CD4-positive, alpha-beta memory T cell (primary cell): ENCODE data around the gene NOPCHAP1. TPM values are rescaled to one million over a fixed set of nuclear protein-coding genes. Genes with fewer than 3 reads are reported as not detected.

Experiments
- CTCF ChIA-PET: fragments of 350-600 bp; sonication (Branson Sonifier 250); formaldehyde crosslinking; loops from one replicate; lab custom pipeline; 2021; ENCODE audit warnings: inconsistent platforms; ENCODE audit not compliant: partially characterized antibody; lab: Charles Lee
- POLR2A ChIA-PET: fragments of 350-600 bp; sonication (Branson Sonifier 250); formaldehyde crosslinking; loops from one replicate; lab custom pipeline; 2021; ENCODE audit not compliant: partially characterized antibody; lab: Charles Lee
- DNase-seq, 5 donors: peaks; one replicate each; pipeline versions ENCODE4 v3.0.0 to v3.0.0-alpha.2; 2020 to 2022; ENCODE audit warnings: mixed read lengths in 1 of 5
- H3K27ac ChIP-seq: one replicate; pipeline ENCODE4 v1.7.0; 2013; ENCODE audit warnings: low read depth, low read length
- H3K27me3 ChIP-seq: 2 replicates; pipeline ENCODE4 v1.7.0; 2013; ENCODE audit warnings: mild to moderate bottlenecking, low read length, moderate library complexity; ENCODE audit not compliant: insufficient read depth
- H3K36me3 ChIP-seq: 2 replicates; pipeline ENCODE4 v1.7.0; 2013; ENCODE audit warnings: mild to moderate bottlenecking, low read length, moderate library complexity; ENCODE audit not compliant: insufficient read depth
- H3K4me1 ChIP-seq: 2 replicates; pipeline ENCODE4 v1.7.0; 2013; ENCODE audit warnings: mild to moderate bottlenecking, low read length, moderate library complexity; ENCODE audit not compliant: insufficient read depth
- H3K4me3 ChIP-seq, 2 donors: one replicate each; pipeline ENCODE4 v1.7.0; 2013; ENCODE audit warnings: low read length in 2 of 2, mild to moderate bottlenecking in 1 of 2
- H3K9me3 ChIP-seq, 2 donors: one replicate each; pipeline ENCODE4 v1.7.0; 2013; ENCODE audit warnings: low read length in 2 of 2, control low read depth in 1 of 2; ENCODE audit not compliant: control insufficient read depth in 1 of 2
- H3K27ac Mint-ChIP-seq, 7 donors: one replicate each; pipeline ENCODE4 v1.8.0; 2020 to 2021; ENCODE audit warnings: mixed read lengths in 7 of 7, mild to moderate bottlenecking in 6 of 7, inconsistent platforms in 3 of 7, moderate library complexity in 3 of 7
- H3K27me3 Mint-ChIP-seq, 2 donors: one replicate each; pipeline ENCODE4 v1.8.0; 2020 to 2021; ENCODE audit warnings: mixed read lengths in 2 of 2
- H3K36me3 Mint-ChIP-seq, 2 donors: one replicate each; pipeline ENCODE4 v1.8.0; 2020 to 2021; ENCODE audit warnings: mixed read lengths in 2 of 2, inconsistent platforms in 1 of 2, mild to moderate bottlenecking in 1 of 2
- H3K4me1 Mint-ChIP-seq, 4 donors: one replicate each; pipeline ENCODE4 v1.8.0; 2020 to 2021; ENCODE audit warnings: mixed read lengths in 4 of 4, mild to moderate bottlenecking in 1 of 4
- H3K4me3 Mint-ChIP-seq, 8 donors: one replicate each; pipeline ENCODE4 v1.8.0; 2020 to 2021; ENCODE audit warnings: mixed read lengths in 8 of 8, mild to moderate bottlenecking in 7 of 8, moderate library complexity in 6 of 8, inconsistent platforms in 3 of 8
- H3K9me3 Mint-ChIP-seq, 8 donors: one replicate each; pipeline ENCODE4 v1.8.0; 2020 to 2021; ENCODE audit warnings: mixed read lengths in 8 of 8, mild to moderate bottlenecking in 5 of 8, inconsistent platforms in 3 of 8, moderate library complexity in 1 of 8
- intact Hi-C: fragments of 100-400 bp; cut with micrococcal nuclease; formaldehyde crosslinking; loops from one replicate; pipeline ENCODE4 v1.15.1; 2023
- polyA plus RNA-seq, 2 donors: library from polyadenylated mRNA; unstranded; fragments of 300-500 nt; fragmentation: Illumina TruSeq; gene quantifications; one replicate each; pipeline ENCODE4 v1.2.3, GENCODE V29; 2021
- total RNA-seq, 2 experiments: library from RNA; stranded (reverse); gene quantifications; one replicate each; pipeline ENCODE4 v1.2.3, GENCODE V29; 2021

The NOPCHAP1 gene
- total and polyA plus RNA-seq, 4 experiments from 2014 or later = 12.1 to 16.2 (median 14.6) TPM

- Histone ChIP-seq H3K9me3 (no peaks in the 10 kb centered on the region), H3K27me3 (no peaks in the 10 kb centered on the region), H3K27ac (no peak overlapping the region), H3K4me3 (no peak overlapping the region), H3K36me3 (no peaks in the 10 kb centered on the region), H3K4me1 (no peaks in the 10 kb centered on the region)
- H3K4me3 Mint-ChIP-seq = no peak overlapping the region
- DNase-seq = no peak
- no peaks in the 10 kb centered on the region for H3K27me3 Mint-ChIP-seq
- H3K36me3 Mint-ChIP-seq = peaks cover 8 to 15% of the 10 kb centered on the region in 2 donors
- no peaks in the 10 kb centered on the region for H3K9me3 Mint-ChIP-seq
- intact Hi-C loops = no loop called here
- ChIA-PET POLR2A (no interaction called here), CTCF (no interaction called here)
- no peak overlapping the region for H3K27ac Mint-ChIP-seq
- no peaks in the 10 kb centered on the region for H3K4me1 Mint-ChIP-seq
Measured at GRCh38 chr12:105018012-105018411, 31.9 kb downstream of the NOPCHAP1 start.

DNA sequence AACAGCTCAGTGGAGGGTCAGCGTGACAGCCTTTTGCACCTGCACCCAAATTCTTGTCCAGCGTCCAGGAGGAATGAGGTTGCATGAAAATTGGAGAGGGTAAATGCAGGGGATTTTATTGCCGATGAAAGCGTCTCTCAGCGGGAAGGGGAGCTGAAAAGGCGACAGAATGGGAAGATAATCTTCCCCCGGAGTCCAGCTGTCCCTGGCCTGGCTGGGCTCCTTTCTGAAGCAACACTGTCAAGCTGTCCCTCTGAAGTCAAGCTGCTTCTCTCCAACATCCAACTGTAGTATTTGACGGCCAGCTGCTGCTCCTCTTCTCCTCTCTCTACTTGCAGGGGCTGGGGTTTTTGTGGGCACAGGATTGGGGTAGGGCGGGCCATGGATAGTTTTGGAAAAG, 32.7 kb downstream of the NOPCHAP1 start:
- H3K4me3 Mint-ChIP-seq = no peak overlapping the region
- ChIA-PET CTCF (no interaction called here), POLR2A (no interaction called here)
- no peak overlapping the region for H3K27ac ChIP-seq
- no peaks in the 10 kb centered on the region for H3K4me1 ChIP-seq
- no peaks in the 10 kb centered on the region for H3K36me3 ChIP-seq
- H3K4me3 ChIP-seq = no peak overlapping the region
- no peak overlapping the region for H3K27ac Mint-ChIP-seq
- H3K27me3 Mint-ChIP-seq = no peaks in the 10 kb centered on the region
- H3K9me3 ChIP-seq = no peaks in the 10 kb centered on the region
- intact Hi-C loops = no loop called here
- no peaks in the 10 kb centered on the region for H3K27me3 ChIP-seq
- H3K36me3 Mint-ChIP-seq = peaks cover 6 to 15% of the 10 kb centered on the region in 2 donors
- H3K4me1 Mint-ChIP-seq = no peaks in the 10 kb centered on the region
- no peak for DNase-seq
- no peaks in the 10 kb centered on the region for H3K9me3 Mint-ChIP-seq

DNA sequence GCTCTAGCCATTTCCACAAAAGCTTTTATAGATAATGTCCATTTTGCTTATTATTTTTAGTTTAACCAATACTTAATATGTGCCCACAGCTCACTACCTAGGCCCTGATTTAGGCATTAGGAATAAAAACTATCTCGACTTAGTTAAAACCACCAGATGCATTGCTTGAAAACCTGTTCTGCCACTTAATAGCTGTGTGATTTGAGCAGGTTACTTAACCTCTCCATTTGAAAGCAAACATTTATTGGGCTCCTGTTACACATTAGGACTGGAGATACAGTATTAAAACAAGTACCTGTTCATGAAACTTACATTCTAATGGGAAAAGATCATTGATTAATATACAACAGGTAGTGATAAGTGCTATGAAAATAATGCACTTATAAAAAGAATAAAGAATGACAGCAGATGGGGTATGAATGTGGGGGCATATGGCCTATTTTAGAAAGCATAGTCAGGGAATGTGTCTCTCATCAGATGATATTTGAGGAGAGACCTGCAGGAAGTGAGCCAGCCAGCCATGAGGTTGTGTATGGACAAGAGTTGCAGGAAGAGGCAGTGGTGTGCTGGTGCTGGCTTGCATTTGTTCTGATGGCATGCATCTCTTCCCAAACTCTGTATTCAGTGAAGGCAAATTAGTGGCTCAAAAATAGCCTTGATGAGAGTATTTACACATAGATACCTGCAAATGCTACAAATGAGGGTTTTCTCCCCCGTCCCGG, 34.3 kb downstream of the NOPCHAP1 start:
- Histone ChIP-seq H3K36me3 (no peaks in the 10 kb centered on the region), H3K27me3 (no peaks in the 10 kb centered on the region), H3K9me3 (no peaks in the 10 kb centered on the region), H3K4me1 (no peaks in the 10 kb centered on the region), H3K27ac (no peak overlapping the region), H3K4me3 (no peak overlapping the region)
- intact Hi-C loops = no loop called here
- no peak for DNase-seq
- Mint-ChIP-seq H3K27me3 (no peaks in the 10 kb centered on the region), H3K4me3 (no peak overlapping the region), H3K4me1 (no peaks in the 10 kb centered on the region), H3K36me3 (peaks cover 2 to 10% of the 10 kb centered on the region in 2 donors), H3K27ac (peak overlapping the region in 1 of 7 donors; percentile 2), H3K9me3 (no peaks in the 10 kb centered on the region)
- ChIA-PET POLR2A (no interaction called here), CTCF (no interaction called here)

DNA sequence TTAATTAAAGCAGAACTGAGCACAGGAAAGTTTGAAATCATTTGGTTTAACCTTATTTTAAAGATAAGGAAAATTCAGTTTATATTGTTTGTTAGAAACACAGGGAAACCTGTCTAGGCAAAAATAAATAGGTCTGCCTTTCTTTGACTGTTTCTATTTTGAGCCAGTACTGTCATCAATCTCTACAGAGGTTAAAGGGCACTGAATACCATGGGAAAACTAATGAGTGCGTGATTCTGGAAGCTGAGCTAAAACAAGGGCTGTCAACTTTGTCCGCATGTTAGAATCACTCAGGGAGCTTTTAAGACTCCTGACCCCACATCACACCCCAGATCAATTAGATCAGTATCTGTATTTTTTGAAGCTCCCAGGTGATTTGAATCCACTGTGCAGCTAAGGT, 38.8 kb downstream of the NOPCHAP1 start:
- Mint-ChIP-seq H3K27ac (no peak overlapping the region), H3K4me3 (no peak overlapping the region), H3K9me3 (no peaks in the 10 kb centered on the region), H3K4me1 (no peaks in the 10 kb centered on the region), H3K27me3 (no peaks in the 10 kb centered on the region), H3K36me3 (peaks cover 0 to 3% of the 10 kb centered on the region in 2 donors)
- Histone ChIP-seq H3K4me3 (no peak overlapping the region), H3K9me3 (no peaks in the 10 kb centered on the region), H3K4me1 (no peaks in the 10 kb centered on the region), H3K27me3 (no peaks in the 10 kb centered on the region), H3K27ac (no peak overlapping the region), H3K36me3 (no peaks in the 10 kb centered on the region)
- no peak for DNase-seq
- intact Hi-C loops = no loop called here
- CTCF ChIA-PET = no interaction called here
- POLR2A ChIA-PET = no interaction called here

GRCh38 chr12:105025890-105026289, 39.8 kb downstream of the NOPCHAP1 start:
- CTCF ChIA-PET = no interaction called here

DNA sequence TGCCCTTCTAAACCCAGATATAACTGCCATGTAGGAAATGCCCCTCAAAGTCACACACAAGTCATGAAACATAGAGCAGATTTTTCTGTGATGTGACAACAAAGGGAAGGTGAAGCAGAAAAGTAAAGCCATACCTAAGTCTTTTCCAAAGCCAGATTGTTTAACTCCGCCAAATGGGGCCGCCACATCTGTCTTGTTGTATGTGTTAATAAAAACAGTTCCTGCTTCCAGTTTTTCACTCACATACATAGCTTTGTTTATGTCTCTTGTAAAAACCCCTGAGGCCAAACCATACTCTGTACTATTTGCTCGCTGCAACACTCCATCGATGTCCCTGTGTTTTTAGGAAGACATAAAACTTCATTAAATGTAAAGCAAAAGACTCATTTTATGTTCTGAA, 40.3 kb downstream of the NOPCHAP1 start:
- H3K27ac Mint-ChIP-seq = no peak overlapping the region
- no peaks in the 10 kb centered on the region for H3K27me3 Mint-ChIP-seq
- Histone ChIP-seq H3K27me3 (no peaks in the 10 kb centered on the region), H3K27ac (no peak overlapping the region), H3K9me3 (no peaks in the 10 kb centered on the region), H3K4me1 (peaks cover 6% of the 10 kb centered on the region), H3K36me3 (no peaks in the 10 kb centered on the region), H3K4me3 (no peak overlapping the region)
- peaks cover 6 to 7% (median 7%) of the 10 kb centered on the region in 4 donors for H3K4me1 Mint-ChIP-seq
- CTCF ChIA-PET = no interaction called here
- H3K4me3 Mint-ChIP-seq = no peak overlapping the region
- H3K36me3 Mint-ChIP-seq = no peaks in the 10 kb centered on the region
- POLR2A ChIA-PET = interaction anchor here (0.9 kb wide), 1 partner anchor 11 kb away, joined by 3 read pairs; no protein-coding TSS in a partner anchor
- H3K9me3 Mint-ChIP-seq = no peaks in the 10 kb centered on the region
- no peak for DNase-seq
- intact Hi-C loops = no loop called here

More at GRCh38 chr12:105025890-105026289, 39.8 kb downstream of the NOPCHAP1 start:
- Mint-ChIP-seq H3K4me3 (no peak overlapping the region), H3K27me3 (no peaks in the 10 kb centered on the region), H3K4me1 (peaks cover 1 to 2% (median 1%) of the 10 kb centered on the region in 4 donors), H3K9me3 (no peaks in the 10 kb centered on the region), H3K27ac (no peak overlapping the region), H3K36me3 (peaks cover 0 to 2% of the 10 kb centered on the region in 2 donors)
- no peak overlapping the region for H3K4me3 ChIP-seq
- POLR2A ChIA-PET = interaction anchor here (0.9 kb wide), 1 partner anchor 11 kb away, joined by 3 read pairs; no protein-coding TSS in a partner anchor
- no peaks in the 10 kb centered on the region for H3K9me3 ChIP-seq
- peaks cover under 1% of the 10 kb centered on the region for H3K4me1 ChIP-seq
- DNase-seq = no peak
- no peaks in the 10 kb centered on the region for H3K36me3 ChIP-seq
- intact Hi-C loops = no loop called here
- H3K27ac ChIP-seq = no peak overlapping the region
- no peaks in the 10 kb centered on the region for H3K27me3 ChIP-seq

DNA sequence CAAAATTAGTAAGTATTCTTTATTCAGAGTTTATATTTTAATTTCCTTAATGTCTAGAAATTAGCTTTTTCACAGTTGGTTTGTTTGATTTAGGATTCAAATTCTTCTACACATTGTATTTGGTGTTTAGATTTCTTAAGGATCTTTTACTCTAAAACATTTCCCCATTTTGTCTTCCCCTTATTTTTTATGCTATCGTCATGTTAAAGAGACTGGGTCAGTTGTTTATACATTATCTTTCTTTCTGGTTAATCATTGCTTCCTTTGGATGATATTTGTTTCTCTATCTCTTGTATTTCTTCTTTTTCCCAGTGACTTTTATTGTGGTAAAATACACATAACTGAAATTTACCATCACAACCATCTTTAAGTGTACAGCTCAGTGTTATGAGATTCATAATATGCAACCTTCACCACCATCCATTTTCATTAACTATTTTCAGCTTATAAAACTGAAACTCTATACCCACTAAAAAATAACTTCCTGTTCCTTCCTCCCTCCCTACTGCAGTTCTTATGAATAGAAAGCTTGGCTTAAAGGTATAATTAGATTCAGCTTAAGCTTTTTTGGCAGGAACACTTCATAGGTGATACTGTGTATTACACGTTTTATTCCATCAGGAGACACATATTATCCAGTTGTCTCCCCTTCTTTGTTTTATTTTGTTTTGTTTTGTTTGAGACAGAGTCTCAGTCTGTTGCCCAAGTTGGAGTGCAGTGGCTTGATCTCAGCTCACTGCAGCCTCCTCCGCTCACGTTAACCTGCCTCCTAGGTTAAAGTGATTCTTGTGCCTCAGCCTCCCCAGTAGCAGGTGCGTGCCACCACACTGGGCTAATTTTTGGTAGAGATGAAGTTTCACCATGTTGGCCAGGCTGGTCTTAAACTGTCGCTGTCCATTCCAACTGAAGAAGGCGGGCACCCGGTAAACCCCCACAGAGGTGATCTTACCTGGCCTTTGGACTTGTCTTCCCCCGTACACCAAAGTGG, 45.0 kb downstream of the NOPCHAP1 start:
- no peaks in the 10 kb centered on the region for H3K27me3 ChIP-seq
- intact Hi-C loops = no loop called here
- H3K27me3 Mint-ChIP-seq = no peaks in the 10 kb centered on the region
- DNase-seq = no peak
- peak overlapping the region in 5 of 7 donors; percentile 20 to 83 (median 61) for H3K27ac Mint-ChIP-seq
- POLR2A ChIA-PET = no interaction called here
- CTCF ChIA-PET = interaction anchor here (0.7 to 1.1 kb wide), 2 partner anchors 17 to 649 kb away, joined by 3 read pairs; no protein-coding TSS in a partner anchor
- peaks cover 8% of the 10 kb centered on the region for H3K4me1 ChIP-seq
- no peak overlapping the region for H3K27ac ChIP-seq
- H3K9me3 ChIP-seq = no peaks in the 10 kb centered on the region
- H3K4me1 Mint-ChIP-seq = peaks cover 15 to 29% (median 17%) of the 10 kb centered on the region in 4 donors
- no peaks in the 10 kb centered on the region for H3K36me3 ChIP-seq
- H3K4me3 Mint-ChIP-seq = peak overlapping the region in 3 of 8 donors; percentile 0 to 51 (median 31)
- no peaks in the 10 kb centered on the region for H3K9me3 Mint-ChIP-seq
- no peaks in the 10 kb centered on the region for H3K36me3 Mint-ChIP-seq
- no peak overlapping the region for H3K4me3 ChIP-seq
